HG03432 (cell line): ENCODE data around the gene PISD.
A peak's percentile ranks its signal among the peaks of the same experiment; 100 is the strongest.

Source experiments
- ATAC-seq: cut with Tn5 transposase; IDR thresholded peaks from one replicate; pipeline ENCODE4 v1.9.1; 2021; ENCODE audit warnings: mild to moderate bottlenecking, moderate library complexity; ENCODE audit not compliant: unreplicated experiment

PISD gene

DNA sequence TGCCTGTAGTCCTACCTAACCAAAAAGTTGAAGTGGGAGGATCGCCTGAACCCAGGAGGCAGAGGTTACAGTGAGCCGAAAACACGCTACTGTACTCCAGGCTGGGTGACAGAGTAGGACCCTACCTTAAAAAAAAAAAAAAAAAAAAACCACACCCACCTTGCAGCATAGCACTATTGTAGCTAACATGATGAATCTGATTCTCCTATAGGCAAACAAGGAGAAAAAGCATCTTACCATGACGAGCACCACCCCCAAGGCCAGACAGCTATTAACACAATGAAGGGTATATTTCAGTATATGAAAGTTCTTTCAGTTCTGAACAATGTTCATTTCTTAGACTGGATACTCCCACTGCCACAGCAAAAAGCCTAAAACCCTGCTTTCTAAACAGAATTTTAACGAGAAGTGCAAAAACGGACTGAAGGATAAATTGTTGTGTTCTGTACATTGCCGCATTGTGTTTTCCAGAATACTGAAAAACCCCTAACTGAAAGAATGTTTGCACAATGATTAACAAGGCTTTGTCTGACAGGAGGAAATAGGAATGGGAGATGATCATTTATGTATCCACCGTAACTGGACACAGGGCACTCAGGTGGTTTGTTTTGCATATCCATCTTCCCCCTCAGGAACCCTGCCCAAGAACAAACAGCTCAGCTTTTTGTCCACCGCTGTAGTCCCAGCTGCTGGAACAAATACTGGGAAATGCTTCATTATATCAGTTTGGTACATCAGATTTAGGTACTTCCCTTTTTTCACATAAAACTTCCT lies 8.9 kb downstream of the PISD start:
- ATAC-seq = no peak

DNA sequence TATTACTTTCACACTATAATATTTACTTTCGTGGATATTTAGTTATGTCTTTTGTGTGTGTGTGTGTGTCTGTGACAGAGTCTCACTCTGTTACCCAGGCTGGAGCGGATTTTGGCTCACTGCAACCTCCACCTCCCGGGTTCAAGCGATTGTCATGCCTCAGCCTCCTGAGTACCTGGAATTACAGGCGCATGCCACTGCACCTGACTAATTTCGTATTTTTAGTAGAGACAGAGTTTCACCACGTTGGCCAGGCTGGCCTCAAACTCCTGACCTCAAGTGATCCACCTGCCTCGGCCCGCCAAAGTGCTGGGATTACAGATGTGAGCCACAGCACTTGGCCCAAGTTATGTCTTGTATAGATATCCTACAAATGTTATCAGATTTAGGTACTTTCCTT lies 9.9 kb downstream of the PISD start:
- ATAC-seq = no peak

DNA sequence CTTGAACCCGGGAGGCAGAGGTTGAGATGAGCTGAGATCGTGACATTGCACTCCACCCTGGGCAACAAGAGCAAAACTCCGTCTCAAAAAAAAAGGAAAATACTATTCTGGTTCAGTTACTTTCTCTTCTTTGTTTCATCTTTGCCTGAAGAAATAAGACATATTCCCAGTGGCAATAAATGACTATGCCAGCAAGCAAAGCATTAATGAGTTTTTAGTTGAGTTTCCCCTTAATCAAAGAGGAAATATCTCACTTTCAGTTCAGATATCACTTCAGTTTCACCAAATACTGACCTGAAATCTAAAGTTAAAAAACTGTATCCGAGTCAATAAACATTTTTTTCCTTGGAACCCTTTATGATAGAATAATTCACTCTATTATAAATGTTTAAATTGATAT lies 10.4 kb downstream of the PISD start:
- no peak for ATAC-seq

DNA sequence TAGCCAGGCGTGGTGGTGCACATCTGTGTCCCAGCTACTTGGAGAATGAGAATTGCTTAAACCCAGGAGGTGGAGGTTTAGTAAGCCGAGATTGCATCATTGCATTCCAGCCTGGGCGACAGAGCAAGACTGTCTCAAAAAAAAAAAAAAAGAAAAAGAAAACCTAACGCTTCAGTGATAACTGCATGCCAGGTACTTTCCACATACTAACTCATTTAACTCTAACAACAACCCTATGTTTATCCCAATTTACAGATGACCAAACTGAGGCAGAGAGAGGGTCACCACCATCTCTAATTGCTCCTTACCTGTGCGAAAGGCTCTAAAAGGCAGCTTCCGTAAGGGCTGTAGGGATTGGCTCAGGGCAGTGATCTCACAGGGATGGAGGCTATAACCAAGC lies 11.6 kb downstream of the PISD start:
- no peak for ATAC-seq

DNA sequence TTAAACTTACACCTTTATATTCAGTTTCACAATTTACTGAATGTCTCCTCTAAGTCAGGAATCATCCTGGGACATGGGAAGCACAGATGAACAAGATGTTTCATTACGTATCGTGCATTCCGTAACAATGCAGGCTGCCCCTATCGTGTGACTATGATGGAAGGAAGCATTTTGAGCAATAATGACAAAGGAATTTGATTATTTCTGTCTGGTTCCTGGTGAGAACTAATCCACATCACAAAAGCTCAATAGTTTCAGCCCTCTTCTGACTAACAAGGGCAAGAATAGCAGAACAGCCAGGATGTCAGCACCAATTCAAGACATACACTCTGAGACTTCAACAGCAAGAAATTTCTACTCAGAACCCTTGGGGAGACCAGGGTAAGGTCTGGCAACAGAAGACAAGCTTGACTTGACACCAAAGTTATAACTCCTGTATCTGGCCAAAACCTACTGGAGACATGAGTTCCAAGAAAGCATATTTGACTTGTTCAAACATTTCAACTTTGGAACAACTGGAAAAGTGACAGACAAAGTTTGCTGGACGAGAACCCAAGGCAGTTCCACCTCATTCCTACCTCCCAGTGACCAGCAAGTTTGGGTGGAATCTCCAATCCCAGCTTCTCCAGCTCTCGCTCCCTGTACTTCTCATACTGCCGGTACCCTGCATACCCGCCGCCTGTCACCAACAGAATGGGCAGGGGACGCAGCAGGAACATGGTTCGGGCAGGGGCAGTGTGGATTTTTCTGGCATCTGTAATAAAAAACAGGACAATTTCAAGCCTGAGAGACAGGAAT lies 14.3 kb downstream of the PISD start:
- no peak for ATAC-seq

DNA sequence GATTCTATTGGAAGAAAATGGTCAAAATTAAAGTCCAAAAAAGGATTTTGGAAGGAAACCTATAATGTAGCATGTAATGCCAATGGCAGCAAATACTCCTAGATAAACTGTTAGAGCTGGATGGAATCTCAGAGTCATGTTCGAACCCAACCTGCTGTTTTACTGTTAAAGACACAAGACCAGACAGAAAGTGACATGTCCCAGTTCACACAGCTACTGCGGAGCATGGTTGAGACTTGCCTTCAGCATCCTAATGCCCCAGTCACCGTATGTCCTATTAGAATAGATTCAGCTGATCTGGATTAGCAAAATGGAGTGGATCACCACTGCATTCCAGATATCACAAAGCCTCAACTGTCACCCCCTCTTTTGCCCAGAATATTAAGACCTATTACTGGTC lies 14.9 kb downstream of the PISD start:
- no peak for ATAC-seq

DNA sequence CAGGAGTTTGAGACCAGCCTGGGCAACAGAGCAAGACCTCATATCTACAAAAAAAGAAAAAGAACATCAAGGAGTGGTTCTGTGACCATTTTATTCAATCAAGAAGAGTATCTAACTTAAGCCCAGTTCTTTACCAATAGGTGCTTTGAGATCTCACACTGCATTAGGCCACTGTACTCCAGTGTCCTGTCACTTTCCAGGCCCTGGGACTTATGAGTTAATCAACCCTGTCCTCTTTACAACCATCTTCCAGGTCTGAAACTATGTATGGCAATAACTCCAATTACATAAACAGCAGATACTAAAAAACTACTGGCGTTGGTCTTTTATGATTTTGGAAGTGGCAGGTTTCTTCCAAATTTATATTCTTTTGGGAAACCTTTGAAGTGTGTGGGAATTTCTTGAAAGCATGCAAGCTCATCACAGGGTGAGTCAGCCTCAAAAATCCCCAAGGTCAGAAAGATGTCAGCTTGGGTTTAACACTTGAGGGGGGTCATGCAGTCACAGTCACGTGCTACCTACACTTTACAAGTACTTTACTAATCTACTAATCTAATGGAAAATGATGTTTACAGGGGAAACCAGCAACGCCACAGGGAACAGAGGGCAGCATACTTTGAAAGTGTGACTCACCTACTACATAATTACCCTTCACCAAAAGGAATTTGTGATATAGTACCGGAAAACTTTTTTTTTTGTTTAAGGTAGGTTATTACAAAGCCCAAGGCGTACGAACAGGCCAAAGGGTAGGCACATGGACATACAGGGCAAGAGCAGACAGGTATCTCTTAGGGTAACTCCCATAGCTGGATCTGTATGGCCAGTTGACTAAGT lies 15.6 kb downstream of the PISD start:
- ATAC-seq = peak; percentile 58

DNA sequence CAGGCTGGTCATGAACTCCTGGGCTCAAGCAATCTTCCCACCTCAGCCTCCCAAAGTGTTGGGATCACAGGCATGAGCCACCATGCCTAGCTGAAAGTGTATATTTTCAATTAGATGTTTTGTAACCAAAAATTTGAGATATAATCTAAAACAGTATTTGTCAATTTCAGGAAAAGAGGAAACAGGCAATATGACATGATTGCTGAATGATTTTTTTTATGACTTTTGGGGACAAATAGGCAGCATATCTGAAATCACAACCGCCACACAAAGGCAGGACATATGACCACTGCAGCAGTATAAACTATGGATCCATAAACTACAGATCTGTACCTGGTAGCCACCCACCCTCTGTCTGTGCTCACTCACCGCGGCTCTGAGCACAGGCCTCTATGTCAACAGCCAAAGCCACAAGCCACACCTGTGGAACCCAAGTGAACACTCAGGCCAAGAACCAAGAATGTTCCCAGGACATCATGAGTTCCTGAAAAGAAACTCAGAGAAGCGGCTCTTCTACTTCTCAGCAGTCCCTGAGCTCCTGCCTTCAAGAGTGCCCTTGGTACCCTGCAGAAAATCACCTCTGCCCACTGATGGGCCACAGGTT lies 22.5 kb downstream of the PISD start:
- ATAC-seq = no peak

DNA sequence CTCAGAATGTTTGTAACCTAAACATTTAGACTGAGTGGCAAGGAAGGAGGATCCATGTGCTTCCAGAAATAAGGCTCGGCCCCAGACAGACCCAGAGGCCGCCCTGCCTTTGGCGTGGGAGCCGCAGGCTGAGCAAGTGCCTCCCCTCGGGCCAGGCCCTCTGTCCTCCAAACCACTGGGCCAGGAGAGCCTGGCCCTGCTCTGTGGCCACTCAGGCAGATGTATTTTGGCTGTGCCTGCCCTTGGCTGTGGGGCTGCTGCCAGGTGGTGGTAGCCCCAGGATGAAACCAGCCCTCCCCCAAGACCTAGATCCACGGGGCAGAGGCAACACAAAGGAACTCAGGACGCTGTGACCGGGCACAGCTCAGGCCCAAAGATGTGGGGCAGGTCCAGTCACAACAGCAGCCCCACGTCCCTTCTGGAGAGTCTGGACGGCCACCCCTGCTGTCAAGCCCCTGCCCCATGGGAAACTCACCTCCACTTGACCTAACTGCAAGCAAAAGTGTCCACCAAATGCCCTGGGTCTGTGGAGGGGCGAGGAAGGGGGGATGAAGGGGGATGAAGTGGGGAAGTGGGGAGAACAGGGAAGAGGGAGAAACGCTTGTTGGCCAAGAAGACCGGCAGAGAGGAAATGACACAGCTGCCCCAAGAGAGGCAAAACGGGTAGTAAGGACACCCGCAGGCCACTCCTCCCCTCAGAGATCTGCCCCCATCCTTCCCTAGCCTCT lies 24.0 kb downstream of the PISD start:
- no peak for ATAC-seq

DNA sequence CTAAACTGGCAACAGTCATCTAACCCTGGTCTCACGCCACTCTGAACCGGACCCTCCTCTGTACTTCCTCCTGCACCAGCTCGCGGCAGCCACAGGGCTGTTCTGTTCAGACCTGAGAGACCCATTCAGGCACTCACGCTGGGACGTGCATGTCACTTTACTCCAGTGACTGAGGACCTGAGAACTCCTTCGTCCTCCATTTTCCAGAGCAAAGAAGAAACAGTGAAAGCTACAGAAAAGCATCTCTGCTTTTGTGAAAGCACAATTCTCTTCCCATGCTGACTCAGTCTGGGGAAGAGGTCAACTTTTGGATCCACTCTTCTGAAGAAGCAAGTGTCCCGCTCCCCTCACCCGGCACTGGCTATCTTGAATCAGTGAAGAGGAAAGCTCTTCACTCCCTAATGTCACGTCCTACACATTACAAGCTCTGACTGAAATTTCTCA lies 24.5 kb downstream of the PISD start:
- ATAC-seq = peak; percentile 45

DNA sequence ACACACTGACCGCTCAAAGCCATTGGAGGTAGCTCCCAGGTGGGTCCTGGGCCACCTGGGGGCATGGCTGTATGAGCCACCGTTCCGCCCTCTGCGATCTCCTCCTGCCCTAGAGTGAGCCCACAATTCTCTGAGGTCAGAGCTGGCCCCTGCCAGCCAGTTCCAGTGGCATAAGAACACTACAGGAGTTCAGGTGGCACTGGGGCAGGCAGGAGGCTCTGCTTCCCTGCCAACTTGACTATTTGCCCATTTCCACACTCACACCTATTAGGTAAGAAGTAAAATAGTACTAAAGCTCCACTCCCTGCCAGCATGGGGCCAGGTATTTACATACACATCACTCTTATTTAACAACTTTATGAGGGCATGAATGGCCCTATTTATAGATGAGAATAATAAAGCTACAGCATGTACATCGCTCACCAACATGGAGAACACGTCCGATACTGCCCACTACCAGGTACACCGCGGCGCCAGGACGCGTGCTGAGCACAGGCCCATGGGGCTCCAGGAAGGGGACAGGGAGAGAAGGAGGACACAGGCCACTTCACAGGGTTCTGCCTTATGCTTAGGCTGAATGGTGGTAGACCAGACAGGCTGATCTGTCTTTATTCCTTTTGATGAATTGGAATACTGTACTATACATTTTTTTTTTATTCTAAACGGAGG lies 26.2 kb downstream of the PISD start:
- ATAC-seq = no peak

DNA sequence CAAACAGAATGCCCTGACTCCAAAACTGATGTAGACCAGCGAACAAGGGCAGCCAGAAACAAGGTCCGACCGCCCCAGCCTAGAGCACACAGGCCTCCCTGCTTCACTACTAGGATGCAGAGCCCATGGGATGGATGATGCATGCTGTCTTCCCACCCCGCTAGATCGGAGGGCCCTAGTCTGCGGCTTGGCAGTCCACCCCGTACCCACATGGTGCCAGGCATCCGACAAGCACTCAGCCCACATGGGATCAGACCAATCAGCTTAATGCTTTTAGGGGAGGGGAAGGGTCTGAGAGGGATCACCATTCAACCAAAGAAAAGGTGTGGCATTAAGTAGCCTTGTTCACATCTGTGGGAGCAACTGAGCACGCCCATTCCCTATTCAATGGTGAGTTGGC lies 30.6 kb downstream of the PISD start:
- no peak for ATAC-seq

DNA sequence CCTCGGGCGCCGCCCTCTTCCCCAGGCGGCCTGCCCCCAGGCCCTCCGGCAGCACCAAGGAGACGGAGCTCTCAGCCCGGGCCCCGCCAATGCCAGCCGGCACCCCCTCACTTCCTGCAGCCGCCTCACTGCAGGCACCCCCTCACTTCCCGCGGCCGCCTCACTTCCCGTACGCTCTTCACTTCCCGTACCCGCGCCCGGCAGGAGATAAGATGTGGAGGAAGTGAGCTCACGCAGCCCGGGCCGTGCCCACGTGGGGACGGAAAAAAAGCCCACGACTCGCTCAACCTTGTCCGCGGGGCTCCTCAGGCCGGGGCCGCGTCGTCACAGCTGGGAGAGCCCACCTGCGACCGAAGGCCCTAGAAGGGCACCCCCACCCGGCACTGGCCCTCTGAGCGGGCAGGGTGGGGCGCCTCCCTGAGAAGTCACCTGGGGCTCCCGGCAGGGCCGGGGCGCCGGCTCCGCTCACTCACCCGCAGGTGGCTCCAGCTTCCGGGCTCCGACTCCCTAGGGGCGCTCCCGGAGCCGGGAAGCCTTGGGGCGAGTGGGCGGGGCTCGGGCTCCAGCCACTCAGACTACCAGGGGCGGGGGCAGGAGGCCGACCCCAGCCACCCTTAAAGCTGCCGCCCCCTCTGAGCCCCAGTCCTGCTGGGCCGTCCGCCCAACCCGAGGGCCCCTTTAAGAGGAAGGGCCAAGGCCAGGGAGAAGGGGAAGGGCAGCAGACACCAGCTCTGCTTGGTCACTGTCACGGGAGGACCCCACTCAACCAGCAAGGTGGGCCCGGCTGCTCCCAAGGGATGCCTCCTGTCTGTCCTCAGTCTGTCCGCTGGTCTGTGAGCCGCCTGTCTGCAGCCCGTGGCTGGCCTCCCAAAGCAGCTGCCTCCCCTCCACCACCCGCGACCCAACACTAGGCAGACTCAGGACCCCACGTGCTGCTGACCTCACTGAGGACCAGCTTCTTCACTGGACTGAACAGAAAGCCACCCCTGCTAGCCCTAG lies 31.4 kb downstream of the PISD start:
- ATAC-seq = peak; percentile 61

DNA sequence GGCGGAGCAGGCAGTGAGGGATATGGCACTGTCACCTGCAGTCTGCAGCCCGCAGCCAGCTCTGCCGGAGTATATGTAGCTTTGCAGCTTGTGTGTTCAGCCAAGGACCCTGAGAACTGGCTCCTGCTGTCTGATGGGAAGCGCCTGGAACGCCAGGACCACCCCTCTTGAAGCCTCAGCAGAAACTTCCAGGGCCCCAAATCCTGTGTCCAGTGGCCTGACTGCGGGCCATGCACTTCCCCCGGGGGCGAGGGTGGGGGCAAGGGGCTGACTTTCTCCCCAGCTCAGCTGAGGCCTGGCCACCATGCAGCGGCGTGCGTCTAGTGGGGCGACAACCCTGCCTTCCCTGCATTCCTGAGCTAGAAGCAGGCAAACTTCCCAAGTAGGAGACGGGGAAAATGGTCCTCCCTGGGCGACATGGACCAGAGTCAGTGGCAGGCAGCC lies 32.3 kb downstream of the PISD start:
- no peak for ATAC-seq

DNA sequence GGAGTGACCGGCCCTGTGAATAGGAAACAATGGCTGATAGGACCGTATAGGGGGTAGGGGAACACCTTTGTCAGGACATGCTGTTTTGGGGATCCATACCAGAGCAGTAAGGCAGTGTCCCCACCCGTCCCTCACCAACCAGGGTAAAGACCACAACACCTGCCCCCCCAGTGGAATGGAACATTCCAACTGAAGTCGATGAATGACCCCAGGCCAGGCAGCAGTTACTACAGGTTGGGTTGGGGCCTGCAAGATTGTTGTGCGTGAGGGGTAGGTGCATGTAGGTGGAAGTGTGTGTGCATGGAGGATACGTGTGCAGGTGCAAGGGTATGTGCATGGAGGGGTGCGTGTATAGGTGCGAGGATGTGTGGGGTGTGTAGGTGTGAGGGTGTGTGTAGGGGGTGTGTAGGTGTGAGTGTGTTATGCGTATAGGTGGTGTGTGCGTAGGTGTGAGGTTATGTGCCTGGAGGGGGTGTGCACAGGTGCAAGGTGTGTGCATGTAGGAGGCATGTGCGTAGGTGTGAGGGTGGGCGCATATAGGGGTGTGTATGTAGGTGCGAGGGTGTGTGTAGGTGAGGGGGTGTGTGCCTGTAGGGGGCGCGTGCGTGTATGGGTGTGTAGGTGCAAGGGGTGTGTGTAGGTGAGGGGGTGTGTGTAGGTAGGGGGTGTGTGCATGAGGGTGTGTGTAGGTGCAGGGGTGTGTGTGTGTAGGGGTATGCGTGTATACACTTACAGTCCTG lies 32.9 kb downstream of the PISD start:
- no peak for ATAC-seq

DNA sequence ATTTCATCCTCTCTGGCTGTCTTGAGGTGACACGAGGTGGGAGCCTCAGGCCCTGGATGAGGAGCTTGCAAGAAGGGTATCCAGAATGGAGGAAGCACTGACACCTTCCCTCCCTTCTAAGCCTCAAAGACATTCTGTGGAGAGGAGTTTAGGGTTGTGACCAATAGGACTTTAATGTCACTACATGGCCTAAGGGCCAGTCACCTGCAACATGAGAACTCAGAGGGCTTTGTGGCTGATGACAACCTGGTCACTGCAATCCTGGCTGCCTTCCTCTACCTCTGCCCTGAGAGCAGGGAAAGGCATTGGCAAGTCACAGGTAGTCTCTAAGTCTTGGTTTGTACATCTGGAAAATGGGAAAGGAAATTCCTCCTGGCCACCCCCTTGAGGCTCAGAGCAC lies 33.7 kb downstream of the PISD start:
- no peak for ATAC-seq

DNA sequence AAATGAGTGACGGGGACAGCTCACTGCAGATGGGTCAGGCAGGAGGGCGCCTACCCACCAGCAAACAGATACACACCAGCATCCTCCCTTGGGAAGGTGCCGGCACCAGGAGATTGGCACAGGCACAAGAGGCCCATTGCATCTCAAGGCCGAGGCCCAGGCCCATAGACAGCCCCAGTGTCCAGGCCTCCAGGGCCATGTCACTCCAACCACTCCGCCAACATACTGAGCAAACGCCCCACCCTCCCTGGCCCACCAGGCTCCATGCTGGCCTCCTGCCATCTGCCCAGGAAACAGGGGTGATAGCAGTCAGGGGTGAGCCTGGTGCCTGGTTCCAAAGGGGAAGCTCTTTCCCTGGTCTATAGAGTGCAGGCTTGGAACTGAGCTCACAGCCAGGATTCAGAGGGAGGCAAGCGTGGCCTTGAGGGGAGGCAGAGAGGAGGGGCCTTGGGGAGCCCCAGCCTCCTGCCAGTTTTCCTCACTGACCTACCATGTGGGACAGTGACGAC lies 34.7 kb downstream of the PISD start:
- no peak for ATAC-seq
